ENCODE measurements around the gene ASB4.

ASB4 gene

DNA sequence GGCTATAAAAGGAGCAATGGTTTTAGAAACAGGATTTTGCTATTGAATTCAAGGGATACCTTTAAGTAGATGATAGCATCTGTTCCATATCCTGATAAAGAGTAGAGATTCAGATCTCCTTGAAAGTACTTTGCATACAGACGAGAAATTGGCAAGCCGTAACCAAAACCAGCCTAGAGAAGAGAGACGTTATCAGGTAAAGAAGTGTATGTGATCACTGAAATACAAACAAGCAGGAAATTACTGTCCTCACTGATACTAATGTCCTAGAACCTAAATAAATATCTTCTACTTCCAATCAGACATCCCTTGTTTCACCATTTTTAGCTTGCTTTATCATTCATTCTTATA, 101.2 kb downstream of the ASB4 start:
- TF ChIP-seq, protein P1, sequence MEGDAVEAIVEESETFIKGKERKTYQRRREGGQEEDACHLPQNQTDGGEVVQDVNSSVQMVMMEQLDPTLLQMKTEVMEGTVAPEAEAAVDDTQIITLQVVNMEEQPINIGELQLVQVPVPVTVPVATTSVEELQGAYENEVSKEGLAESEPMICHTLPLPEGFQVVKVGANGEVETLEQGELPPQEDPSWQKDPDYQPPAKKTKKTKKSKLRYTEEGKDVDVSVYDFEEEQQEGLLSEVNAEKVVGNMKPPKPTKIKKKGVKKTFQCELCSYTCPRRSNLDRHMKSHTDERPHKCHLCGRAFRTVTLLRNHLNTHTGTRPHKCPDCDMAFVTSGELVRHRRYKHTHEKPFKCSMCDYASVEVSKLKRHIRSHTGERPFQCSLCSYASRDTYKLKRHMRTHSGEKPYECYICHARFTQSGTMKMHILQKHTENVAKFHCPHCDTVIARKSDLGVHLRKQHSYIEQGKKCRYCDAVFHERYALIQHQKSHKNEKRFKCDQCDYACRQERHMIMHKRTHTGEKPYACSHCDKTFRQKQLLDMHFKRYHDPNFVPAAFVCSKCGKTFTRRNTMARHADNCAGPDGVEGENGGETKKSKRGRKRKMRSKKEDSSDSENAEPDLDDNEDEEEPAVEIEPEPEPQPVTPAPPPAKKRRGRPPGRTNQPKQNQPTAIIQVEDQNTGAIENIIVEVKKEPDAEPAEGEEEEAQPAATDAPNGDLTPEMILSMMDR (IDR thresholded peaks at IDR 0.05; ENCODE audit: insufficient read depth, low read depth, low read length, missing control alignments), result no peak
- no peak overlapping the region for H3K4me3 ChIP-seq (ENCODE audit: low read depth, low read length)
- no peak for DNase-seq (ENCODE audit: low read depth)

DNA sequence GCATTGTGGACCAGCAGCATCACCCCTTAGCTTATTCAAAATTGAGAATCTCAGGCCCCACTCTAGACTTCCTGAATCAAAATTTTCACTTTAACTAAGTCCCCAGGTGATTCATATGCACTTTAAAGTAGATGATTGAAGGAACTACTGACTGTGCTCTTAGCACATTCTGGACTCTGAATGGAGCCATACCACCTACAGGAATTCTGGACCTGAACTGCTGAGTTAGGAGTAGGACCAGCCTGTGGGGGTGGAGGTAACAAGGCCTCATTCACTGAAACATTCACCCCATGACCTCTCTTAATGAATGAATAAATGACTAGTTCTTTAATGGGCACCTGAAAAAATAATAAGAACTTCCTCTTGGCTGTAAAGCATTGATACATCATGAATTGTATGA, 103.3 kb downstream of the ASB4 start:
- no peak overlapping the region for H3K4me3 ChIP-seq (ENCODE audit: low read depth, low read length)
- TF ChIP-seq, protein P1 (IDR thresholded peaks at IDR 0.05; ENCODE audit: insufficient read depth, low read depth, low read length, missing control alignments), result no peak
- no peak for DNase-seq (ENCODE audit: low read depth)

DNA sequence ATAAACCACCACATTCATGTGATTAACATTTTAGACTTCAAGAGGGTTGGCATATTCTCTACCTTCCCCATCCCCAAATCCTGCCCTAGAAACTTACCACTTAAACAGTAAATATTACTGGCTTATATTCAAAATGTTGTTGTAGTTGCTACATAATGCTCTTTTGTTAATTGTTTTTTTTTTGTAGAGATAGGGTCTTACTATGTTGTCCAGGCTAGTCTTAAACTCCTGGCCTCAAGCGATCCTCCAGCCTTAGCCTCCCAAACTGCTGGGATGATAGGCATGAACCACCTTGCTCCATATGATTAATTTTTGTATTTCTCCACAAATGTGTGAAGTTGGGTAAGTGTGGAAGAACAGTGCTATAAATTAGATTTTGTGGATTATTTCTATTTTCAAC, 104.0 kb downstream of the ASB4 start:
- H3K4me3 ChIP-seq (ENCODE audit: low read depth, low read length), result no peak overlapping the region
- no peak for DNase-seq (ENCODE audit: low read depth)
- TF ChIP-seq, protein P1 (IDR thresholded peaks at IDR 0.05; ENCODE audit: insufficient read depth, low read depth, low read length, missing control alignments), result no peak

All from GM12865 (cell line).